C4-2B (cell line): ENCODE data around the gene POLK.

Experiments
- ZFX ChIP-seq: fragments of 450-650 bp; IDR thresholded peaks from 2 replicates; pipeline ENCODE4 v1.6.1; 2017
- TF ChIP-seq, protein P1 (sequence below): fragments of 450-650 bp; conservative IDR thresholded peaks from 2 replicates; pipeline ENCODE4 v1.5.1; 2017; ENCODE audit warnings: mild to moderate bottlenecking

DNA sequence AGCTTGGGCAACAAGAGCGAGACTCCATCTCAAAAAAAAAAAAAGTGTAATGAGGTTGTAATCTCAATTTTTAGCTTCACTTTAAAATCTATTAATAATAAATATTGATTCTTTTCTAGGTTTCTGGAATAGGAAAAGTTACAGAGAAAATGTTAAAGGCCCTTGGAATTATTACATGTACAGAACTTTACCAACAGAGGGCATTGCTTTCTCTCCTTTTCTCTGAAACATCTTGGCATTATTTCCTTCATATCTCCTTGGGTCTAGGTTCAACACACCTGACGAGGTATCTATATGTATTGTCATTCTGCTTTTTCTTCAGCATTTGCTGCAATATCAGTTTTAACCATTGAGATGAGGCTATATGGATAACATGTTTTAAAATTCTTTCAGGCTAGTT lies 73.0 kb downstream of the POLK start:
- TF ChIP-seq, protein P1, sequence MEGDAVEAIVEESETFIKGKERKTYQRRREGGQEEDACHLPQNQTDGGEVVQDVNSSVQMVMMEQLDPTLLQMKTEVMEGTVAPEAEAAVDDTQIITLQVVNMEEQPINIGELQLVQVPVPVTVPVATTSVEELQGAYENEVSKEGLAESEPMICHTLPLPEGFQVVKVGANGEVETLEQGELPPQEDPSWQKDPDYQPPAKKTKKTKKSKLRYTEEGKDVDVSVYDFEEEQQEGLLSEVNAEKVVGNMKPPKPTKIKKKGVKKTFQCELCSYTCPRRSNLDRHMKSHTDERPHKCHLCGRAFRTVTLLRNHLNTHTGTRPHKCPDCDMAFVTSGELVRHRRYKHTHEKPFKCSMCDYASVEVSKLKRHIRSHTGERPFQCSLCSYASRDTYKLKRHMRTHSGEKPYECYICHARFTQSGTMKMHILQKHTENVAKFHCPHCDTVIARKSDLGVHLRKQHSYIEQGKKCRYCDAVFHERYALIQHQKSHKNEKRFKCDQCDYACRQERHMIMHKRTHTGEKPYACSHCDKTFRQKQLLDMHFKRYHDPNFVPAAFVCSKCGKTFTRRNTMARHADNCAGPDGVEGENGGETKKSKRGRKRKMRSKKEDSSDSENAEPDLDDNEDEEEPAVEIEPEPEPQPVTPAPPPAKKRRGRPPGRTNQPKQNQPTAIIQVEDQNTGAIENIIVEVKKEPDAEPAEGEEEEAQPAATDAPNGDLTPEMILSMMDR: peak; percentile 44
- no peak for TF ChIP-seq ZFX
